Measurements from ENCODE around the gene NIM1K.
A peak's percentile ranks its signal among the peaks of the same experiment; 100 is the strongest.

GRCh38 chr5:43312699-43313034 is 120.6 kb downstream of the NIM1K start:
- TF ChIP-seq CTCF (IDR thresholded peaks at IDR 0.05) (peak in 1 of 6 experiments; percentile 2), POLR2A (IDR thresholded peaks at IDR 0.05) (no peak)

Measured in Peyer's patch (tissue), 4 donors.